Raji (cell line): Measurements from ENCODE around the gene C4orf50.

Experiments
- POLR2A ChIP-seq: IDR thresholded peaks from 2 replicates; pipeline ENCODE4 v1.6.1; 2011; ENCODE audit warnings: low read depth, low read length, control low read depth; ENCODE audit not compliant: insufficient read depth

The C4orf50 gene

GRCh38 chr4:6028168-6028567 is 9.9 kb upstream of the C4orf50 start:
- TF ChIP-seq POLR2A, result no peak

GRCh38 chr4:6027392-6027791 is 9.2 kb upstream of the C4orf50 start:
- no peak for TF ChIP-seq POLR2A

GRCh38 chr4:6024313-6024960 is 6.2 kb upstream of the C4orf50 start:
- no peak for TF ChIP-seq POLR2A

GRCh38 chr4:6023731-6024130 is 5.5 kb upstream of the C4orf50 start:
- no peak for TF ChIP-seq POLR2A

GRCh38 chr4:6022607-6023288 is 4.5 kb upstream of the C4orf50 start:
- no peak for TF ChIP-seq POLR2A

- no peak for TF ChIP-seq POLR2A
These were observed 3.8 kb upstream of the C4orf50 start for GRCh38 chr4:6021831-6022606.

GRCh38 chr4:6020613-6021012 is 2.4 kb upstream of the C4orf50 start:
- TF ChIP-seq POLR2A, result no peak

- TF ChIP-seq POLR2A, result no peak
These were observed 1.4 kb upstream of the C4orf50 start for GRCh38 chr4:6019316-6020263.

- no peak for TF ChIP-seq POLR2A
These were observed 431 bp downstream of the C4orf50 start for GRCh38 chr4:6017800-6018199.

GRCh38 chr4:6017030-6017429 is 1.2 kb downstream of the C4orf50 start:
- no peak for TF ChIP-seq POLR2A

- no peak for TF ChIP-seq POLR2A
These were observed 4.7 kb downstream of the C4orf50 start for GRCh38 chr4:6013564-6013963.

GRCh38 chr4:6012200-6012599 is 6.0 kb downstream of the C4orf50 start:
- no peak for TF ChIP-seq POLR2A

- TF ChIP-seq POLR2A, result no peak
These were observed 6.5 kb downstream of the C4orf50 start for GRCh38 chr4:6011686-6012085.

GRCh38 chr4:6011271-6011671 is 7.0 kb downstream of the C4orf50 start:
- no peak for TF ChIP-seq POLR2A

- TF ChIP-seq POLR2A, result no peak
These were observed 7.4 kb downstream of the C4orf50 start for GRCh38 chr4:6010789-6011188.
